Fibroblast of the aortic adventitia (primary cell): ENCODE results near the gene SOS1. TPM values are rescaled to one million over a fixed set of nuclear protein-coding genes. Genes with fewer than 3 reads are reported as not detected.
"Not testable (repeated sequence)": the region's sequence is repeated elsewhere in the genome, so short reads cannot be mapped to it uniquely, and the experiment has no call there.

ENCODE experiments used
- DNase-seq: peaks from one replicate; pipeline ENCODE4 v3.0.0-alpha.2; 2010; ENCODE audit warnings: low read depth
- H3K4me3 ChIP-seq: 2 replicates; pipeline ENCODE4 v1.5.1; 2011; ENCODE audit warnings: low read depth, mild to moderate bottlenecking, control low read depth, low read length, moderate library complexity
- CTCF ChIP-seq: IDR thresholded peaks from 2 replicates; pipeline ENCODE4 v1.5.1; 2011; ENCODE audit warnings: mild to moderate bottlenecking, low read length, control low read depth, inconsistent platforms; ENCODE audit not compliant: insufficient read depth
- total RNA-seq: library from RNA; depleted of rRNA; stranded (reverse); fragments of >200 nt; gene quantifications from 2 replicates; pipeline ENCODE4 v1.2.3, GENCODE V29; 2012; ENCODE audit warnings: low replicate concordance

The SOS1 gene
- total RNA-seq, 1 donor, result 27.9 TPM

- no peak for DNase-seq
- no peak overlapping the region for H3K4me3 ChIP-seq
- no peak for TF ChIP-seq CTCF
Measured at GRCh38 chr2:39062320-39062719, 58.5 kb downstream of the SOS1 start.

- H3K4me3 ChIP-seq, result no peak overlapping the region
- TF ChIP-seq CTCF, result no peak
- DNase-seq, result no peak
Measured at GRCh38 chr2:39061280-39061679, 59.6 kb downstream of the SOS1 start.

GRCh38 chr2:39059366-39059952, 61.4 kb downstream of the SOS1 start:
- DNase-seq, result peak; percentile 76
- TF ChIP-seq CTCF, result peak; percentile 55
- H3K4me3 ChIP-seq, result no peak overlapping the region

- H3K4me3 ChIP-seq, result no peak overlapping the region
- TF ChIP-seq CTCF, result no peak
- DNase-seq, result no peak
Measured at GRCh38 chr2:39058101-39058500, 62.8 kb downstream of the SOS1 start.

GRCh38 chr2:39052665-39053064, 68.2 kb downstream of the SOS1 start:
- DNase-seq, H3K4me3 ChIP-seq: not testable (repeated sequence)

GRCh38 chr2:39050109-39050508, 70.7 kb downstream of the SOS1 start:
- TF ChIP-seq CTCF, result no peak
- no peak overlapping the region for H3K4me3 ChIP-seq
- no peak for DNase-seq

GRCh38 chr2:39039072-39039471, 81.8 kb downstream of the SOS1 start:
- DNase-seq, result no peak
- TF ChIP-seq CTCF, result no peak
- no peak overlapping the region for H3K4me3 ChIP-seq
